ENCODE measurements around the gene CBFB. TPM values are rescaled to one million over a fixed set of nuclear protein-coding genes. Genes with fewer than 3 reads are reported as not detected.

Gene CBFB
- total RNA-seq, 1 donor from 2014 or later, result 59.1 TPM

- intact Hi-C loops (cut with DNase I), result loop anchor here (2.0 to 5.0 kb wide), 4 partner anchors 31 to 129 kb away; partner anchors contain the start of genes FBXL8, PHAF1 and TRADD
- DNase-seq (ENCODE audit: low spot score in 2 of 2), result peak in 1 of 2 donors; percentile 0
- Histone ChIP-seq H3K27ac (peak overlapping the region; percentile 93 to 98), H3K27me3 (no peaks in the 10 kb centered on the region), H3K36me3 (peaks cover 0 to 4% of the 10 kb centered on the region in 2 donors), H3K9me3 (no peaks in the 10 kb centered on the region), H3K4me1 (peaks cover 8 to 20% of the 10 kb centered on the region in 2 donors), H3K4me3 (peak overlapping the region; percentile 98 to 100)
- TF ChIP-seq CTCF (IDR thresholded peaks at IDR 0.05), result no peak
Observed at GRCh38 chr16:67028167-67028695, 718 bp upstream of the CBFB start.

- peaks cover 0 to 4% of the 10 kb centered on the region in 2 donors for H3K36me3 ChIP-seq
- H3K4me1 ChIP-seq, result peaks cover 8 to 20% of the 10 kb centered on the region in 2 donors
- H3K9me3 ChIP-seq, result no peaks in the 10 kb centered on the region
- intact Hi-C loops (cut with DNase I), result loop anchor here (1.0 to 5.0 kb wide), 5 partner anchors 15 to 128 kb away; partner anchors contain the start of genes FBXL8, PHAF1 and TRADD
- peak overlapping the region; percentile 98 to 99 for H3K27ac ChIP-seq
- peak overlapping the region; percentile 98 to 100 for H3K4me3 ChIP-seq
- no peak for TF ChIP-seq CTCF (IDR thresholded peaks at IDR 0.05)
- H3K27me3 ChIP-seq, result no peaks in the 10 kb centered on the region
- DNase-seq (ENCODE audit: low spot score in 2 of 2), result peak in 1 of 2 donors; percentile 82
Observed at GRCh38 chr16:67029254-67030096, 526 bp downstream of the CBFB start.

DNA sequence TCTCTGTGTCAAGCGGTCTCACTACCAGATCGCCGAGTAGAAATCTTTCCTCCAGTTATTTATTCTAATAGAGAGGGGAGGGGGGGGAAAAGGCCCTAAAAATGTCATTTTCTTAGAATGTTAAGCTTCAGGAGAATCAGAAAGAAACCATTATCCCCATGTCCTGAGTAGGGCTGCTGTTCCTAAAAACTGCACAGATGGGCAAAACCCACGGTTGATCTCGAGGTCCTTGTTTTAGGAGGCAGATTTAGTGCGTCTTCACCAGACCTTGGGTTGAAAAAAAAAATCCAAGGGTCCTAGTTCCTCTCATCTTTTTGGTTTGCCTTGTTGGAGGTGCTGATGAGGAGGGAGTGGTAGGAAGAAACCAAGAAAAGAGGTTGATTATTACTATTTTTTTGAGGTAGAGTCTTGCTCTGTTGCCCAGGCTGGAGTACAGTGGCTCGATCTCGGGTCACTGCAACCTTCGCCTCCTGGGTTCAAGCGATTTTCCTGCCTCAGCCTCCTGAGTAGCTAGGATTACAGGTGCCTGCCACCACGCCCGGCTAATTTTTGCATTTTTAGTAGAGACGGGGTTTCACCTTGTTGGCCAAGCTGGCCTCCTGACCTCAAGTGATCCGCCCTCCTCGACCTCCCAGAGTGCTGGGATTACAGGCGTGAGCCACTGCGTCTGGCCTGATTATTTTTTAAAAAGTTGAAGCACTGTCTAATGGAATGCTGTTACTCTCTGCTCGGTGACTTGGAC lies 1.4 kb downstream of the CBFB start:
- H3K4me1 ChIP-seq, result peaks cover 8 to 20% of the 10 kb centered on the region in 2 donors

DNA sequence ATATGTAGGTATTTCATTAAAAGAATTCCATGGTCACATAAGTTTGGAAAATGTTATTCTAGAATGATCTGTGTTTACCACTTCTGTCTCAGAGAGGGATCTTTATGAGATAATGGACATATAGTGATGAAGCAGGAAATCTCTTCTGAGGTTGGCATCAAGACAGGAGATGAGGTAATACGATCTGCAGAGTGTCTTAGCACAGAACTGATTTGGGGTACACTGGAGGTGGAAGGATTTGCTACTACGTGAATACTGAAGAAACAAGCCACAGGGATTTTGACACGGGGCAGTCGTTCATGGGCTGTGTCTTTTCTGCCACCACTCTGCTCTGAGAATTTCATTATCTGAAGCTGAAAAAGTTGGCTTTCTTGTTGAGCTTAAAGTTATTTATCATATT lies 5.5 kb downstream of the CBFB start:
- Histone ChIP-seq H3K4me3 (no peak overlapping the region), H3K27me3 (no peaks in the 10 kb centered on the region), H3K4me1 (peaks cover 8 to 17% of the 10 kb centered on the region in 2 donors), H3K9me3 (no peaks in the 10 kb centered on the region), H3K27ac (no peak overlapping the region), H3K36me3 (peaks cover 4 to 11% of the 10 kb centered on the region in 2 donors)
- DNase-seq (ENCODE audit: low spot score in 2 of 2), result no peak
- no peak for TF ChIP-seq CTCF (IDR thresholded peaks at IDR 0.05)
- intact Hi-C loops (cut with DNase I), result no loop called here

More for the DNA sequence above, 1.4 kb downstream of the CBFB start:
- intact Hi-C loops (cut with DNase I), result no loop called here
- Histone ChIP-seq H3K36me3 (peaks cover 0 to 4% of the 10 kb centered on the region in 2 donors), H3K27ac (peak overlapping the region; percentile 98 to 99), H3K4me3 (peak overlapping the region; percentile 98 to 100), H3K9me3 (no peaks in the 10 kb centered on the region), H3K27me3 (no peaks in the 10 kb centered on the region)
- DNase-seq (ENCODE audit: low spot score in 2 of 2), result peak in 1 of 2 donors; percentile 41
- no peak for TF ChIP-seq CTCF (IDR thresholded peaks at IDR 0.05)

GRCh38 chr16:67035364-67035763 lies 6.4 kb downstream of the CBFB start:
- Histone ChIP-seq H3K27me3 (no peaks in the 10 kb centered on the region), H3K36me3 (peaks cover 4 to 11% of the 10 kb centered on the region in 2 donors), H3K4me3 (no peak overlapping the region), H3K27ac (no peak overlapping the region), H3K9me3 (no peaks in the 10 kb centered on the region), H3K4me1 (peaks cover 8 to 17% of the 10 kb centered on the region in 2 donors)
- DNase-seq (ENCODE audit: low spot score in 2 of 2), result no peak
- no peak for TF ChIP-seq CTCF (IDR thresholded peaks at IDR 0.05)
- intact Hi-C loops (cut with DNase I), result no loop called here
